ENCODE data around the gene MGMT.

MGMT gene

DNA sequence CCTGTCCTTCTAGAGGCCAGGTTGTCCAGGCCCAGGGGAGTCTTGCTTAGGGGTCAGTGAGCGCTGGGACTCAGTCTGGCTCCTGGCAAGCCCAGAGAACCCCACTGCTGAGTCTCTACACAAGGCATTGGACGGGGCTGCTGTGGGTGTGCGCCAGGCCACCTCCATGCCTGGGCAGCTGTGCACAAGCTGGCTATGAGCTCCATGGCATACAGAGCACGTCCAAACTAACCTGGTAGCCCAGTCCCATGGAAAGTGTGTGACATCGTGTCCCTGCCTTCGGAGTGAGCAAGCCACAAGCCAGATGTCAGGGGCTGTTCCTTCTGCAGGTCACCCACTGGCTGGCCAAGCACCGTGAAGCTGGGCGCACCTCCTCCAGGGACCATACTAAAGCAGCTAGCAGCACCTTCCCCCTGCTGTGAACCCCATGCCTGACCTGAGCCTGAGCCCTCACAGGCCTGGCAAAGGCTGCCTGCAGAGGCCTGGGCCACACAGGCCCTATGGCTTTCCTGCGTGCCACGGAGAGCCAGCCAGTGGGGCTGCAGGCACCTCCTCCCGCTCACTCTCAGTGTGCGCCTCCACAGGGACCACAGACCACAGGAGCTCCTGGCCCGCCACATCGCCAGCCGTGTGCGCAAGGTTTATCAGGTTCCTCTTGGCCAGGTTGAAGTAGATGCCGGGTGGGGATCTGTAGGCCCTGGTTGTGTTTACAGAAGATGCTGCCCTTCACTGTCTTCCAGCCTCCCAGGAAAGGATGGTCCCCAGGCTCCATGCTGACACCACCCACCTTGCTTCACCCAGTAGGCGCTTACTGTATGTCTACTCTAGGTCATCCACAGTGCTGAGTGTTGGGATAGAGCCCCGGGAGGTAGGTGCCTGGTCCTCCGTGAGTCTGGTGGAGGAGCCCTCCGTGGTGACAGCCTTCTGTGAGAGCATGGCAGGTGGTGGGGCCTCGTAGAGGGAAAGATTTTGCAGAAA is 277.4 kb downstream of the MGMT start:
- DNase-seq, result no peak

DNA sequence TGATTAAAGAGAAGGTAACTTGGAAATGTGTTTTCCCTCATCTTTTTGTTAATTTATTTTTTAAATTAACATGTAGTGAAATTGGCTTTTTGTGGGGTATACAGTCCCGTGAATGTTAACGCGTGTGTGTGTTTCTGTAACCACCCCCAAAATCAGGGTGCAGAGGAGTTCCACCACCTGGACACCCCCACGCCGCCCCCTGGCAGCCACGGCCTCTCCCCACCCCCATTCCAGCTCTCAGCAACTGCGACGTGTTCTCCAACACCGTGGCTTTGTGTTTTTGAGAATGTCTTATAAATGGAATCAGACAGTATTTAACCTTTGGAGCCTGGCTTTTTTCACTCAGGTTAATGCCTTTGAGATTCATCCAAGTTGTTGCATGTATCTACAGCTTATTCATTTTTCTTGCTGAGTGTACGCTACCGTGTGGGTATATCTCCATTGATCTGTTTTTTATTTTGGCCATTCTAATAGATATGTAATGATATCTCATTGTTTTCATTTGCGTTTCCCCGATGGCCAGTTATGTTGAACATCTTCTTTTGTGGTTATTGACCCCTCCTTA is 278.2 kb downstream of the MGMT start:
- DNase-seq, result no peak

DNA sequence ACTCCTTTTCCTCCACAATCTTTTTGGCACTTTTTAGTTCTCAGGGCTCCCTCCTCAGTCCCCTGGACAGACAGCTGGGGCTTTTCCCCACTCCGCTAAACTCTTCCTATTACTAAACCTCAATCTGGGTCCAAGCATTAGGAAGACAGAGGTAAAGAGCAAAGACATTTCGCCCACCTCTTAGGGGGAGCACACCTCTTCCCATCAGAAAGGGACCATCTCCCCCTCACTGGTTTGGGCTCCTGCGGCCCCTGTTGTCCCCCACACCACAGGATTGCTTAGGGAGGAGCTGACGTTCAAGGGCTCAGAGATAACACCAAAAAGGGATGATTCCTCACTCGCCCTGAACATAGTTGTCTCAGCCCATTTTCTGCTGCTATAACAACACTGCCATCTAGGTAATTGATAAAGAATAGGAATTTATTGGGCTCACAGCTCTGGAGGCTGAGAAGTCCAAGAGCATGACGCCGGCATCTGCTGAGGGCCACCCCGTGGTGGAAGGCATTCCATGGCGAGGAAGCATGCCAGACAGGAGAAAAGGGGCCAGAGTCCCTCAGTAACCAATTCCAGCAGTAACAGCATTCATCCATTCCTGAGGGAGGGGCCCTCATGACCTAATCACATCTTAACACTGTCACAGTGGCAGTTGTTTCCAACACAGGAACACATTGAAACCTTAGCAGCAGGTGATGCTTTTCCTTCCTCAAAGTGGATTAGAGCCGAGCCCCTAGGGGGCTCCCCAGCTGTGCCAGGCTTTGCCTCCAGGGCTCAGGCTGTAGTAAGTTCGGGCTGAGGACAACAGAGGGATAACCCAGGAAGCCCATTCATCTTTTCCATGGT is 287.4 kb downstream of the MGMT start:
- DNase-seq, result no peak

- DNase-seq, result no peak
Measured at GRCh38 chr10:129755158-129755591, 288.1 kb downstream of the MGMT start.

DNA sequence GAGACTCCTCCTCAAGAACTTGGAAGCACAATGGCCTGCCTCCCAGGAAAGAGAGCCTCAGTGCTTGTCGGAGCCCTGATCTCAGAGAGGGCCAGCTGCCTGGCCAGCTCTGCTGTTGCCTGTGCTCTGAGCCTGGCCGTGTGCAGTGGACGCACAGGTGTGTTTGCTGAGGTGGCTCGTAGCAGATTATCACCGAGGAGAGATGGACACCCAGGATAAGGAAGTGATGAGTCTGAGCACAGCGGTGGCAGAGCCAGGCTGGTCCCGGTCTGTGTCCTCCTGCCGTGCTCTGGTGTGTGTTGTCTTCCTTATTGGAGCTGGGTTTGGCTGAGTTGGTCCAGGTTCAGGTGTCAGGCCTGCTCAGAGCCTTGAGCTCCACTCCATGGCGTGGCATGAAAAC is 288.6 kb downstream of the MGMT start:
- no peak for DNase-seq

- DNase-seq, result no peak
Measured at GRCh38 chr10:129756912-129757901, 290.2 kb downstream of the MGMT start.

GRCh38 chr10:129758207-129759021 is 291.4 kb downstream of the MGMT start:
- no peak for DNase-seq

- DNase-seq, result no peak
Measured at GRCh38 chr10:129759214-129760002, 292.4 kb downstream of the MGMT start.

GRCh38 chr10:129760003-129760315 is 292.9 kb downstream of the MGMT start:
- DNase-seq, result no peak

DNA sequence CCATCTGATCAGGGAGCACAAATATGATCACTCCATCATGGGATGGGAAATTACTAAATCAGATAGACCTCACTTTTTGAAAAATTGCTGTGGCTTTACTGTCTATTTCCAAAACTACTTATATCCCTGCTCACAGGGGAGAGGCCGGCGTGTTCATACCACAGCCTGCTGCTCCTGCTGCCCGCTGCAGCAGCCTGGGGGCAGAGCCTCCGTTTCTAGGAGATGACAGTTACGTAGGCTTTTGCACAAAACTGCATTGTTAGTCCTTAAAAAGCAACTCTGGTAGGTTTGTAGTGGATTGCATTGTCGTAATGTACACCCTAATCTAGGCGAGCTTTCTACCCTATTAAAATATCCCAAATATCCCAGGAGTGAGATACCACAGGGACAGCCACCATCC is 293.4 kb downstream of the MGMT start:
- DNase-seq, result no peak

DNA sequence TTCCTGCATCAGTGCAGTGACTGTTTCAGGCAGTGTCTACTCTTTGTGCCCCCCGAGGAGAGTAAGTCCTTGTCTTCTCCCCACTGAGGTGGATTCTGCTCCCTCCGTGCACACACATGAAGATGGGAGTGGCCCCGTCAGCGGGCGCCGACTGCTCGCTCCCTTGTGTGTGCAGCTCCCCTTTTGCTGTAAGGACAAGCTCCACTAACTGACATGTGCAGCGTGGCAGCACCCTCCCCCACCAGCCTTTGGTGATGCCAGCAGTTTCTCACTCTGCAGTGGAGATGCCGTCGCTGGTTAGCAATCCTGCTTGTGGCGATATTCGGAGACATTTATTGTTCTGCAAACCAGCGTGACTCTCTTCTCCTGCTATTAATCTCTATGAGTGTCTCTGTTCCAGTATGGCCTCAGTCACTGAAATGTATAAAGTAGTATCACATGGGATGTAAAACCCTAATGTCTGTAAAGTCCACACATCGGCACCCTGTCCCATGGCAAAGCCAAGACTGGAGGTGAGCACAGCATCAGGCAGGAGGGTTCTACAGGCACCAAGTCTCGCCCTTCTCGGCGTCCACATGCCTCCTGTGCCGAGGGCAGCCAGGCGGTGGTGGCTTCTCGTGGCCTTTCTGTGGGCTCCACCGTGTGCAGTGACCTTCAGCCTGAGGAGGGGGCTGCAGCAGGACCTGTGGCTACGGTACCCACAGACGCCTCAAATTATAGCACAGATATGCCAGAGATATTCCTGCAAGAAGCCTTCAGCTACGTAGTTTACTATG is 294.3 kb downstream of the MGMT start:
- no peak for DNase-seq

GRCh38 chr10:129761981-129762956 is 295.2 kb downstream of the MGMT start:
- no peak for DNase-seq

DNA sequence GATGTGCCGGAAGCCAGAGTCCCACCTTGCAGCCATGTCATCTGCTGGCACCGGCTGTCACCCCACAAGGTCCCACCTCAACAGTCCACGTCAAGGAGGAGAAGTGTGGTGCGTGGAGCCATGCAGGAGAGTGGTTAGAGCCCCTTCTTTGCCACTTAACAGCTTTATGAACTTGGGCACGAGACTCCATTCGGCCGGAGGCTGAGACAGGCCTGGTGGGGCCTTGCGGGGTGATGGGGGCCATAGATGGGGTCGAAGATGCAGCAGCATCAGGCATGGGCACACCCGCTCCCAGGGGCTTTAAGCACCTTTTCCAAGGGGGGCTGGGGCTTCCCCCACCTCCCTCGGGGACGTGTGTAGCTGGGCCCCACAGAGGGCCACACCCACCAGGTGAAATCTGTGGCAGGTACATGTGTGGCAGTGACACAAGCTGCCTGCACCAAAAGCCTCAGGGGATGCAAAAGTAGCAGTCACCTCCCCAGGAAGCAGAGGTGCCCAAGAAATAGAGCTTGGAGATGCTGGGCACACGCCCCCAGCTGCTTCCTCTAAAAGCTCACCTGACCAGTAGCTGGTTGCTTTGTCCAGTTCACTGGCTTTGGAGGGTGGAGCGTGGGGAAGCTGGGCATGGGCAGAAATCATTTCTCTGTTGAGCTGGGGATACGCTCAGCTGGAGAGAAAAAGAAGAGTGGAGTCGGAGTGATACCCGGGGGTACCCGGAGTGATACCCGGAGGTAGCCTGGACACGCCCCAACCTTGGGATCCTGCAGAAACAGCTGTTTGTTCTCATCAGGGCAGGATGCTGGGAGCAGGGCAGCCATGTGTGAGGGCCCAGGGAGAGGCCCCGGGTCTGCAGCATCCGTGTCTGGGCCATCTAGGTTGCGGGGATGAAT is 297.2 kb downstream of the MGMT start:
- DNase-seq, result no peak

GRCh38 chr10:129764901-129765663 is 298.0 kb downstream of the MGMT start:
- no peak for DNase-seq

- DNase-seq, result no peak
Measured at GRCh38 chr10:129765664-129766550, 298.9 kb downstream of the MGMT start.

All from GOT3 (cell line).